Osteoblast (primary cell): ENCODE data around the gene NRCAM. TPM values are rescaled to one million over a fixed set of nuclear protein-coding genes. Genes with fewer than 3 reads are reported as not detected.

Source experiments
- DNase-seq: peaks from one replicate; pipeline ENCODE4 v3.0.0; 2011; ENCODE audit warnings: low spot score, mixed read lengths; ENCODE audit not compliant: insufficient read length; ENCODE audit errors: missing footprints
- H2AFZ ChIP-seq: 2 replicates; pipeline ENCODE4 v1.6.0; 2011; ENCODE audit warnings: mild to moderate bottlenecking, low read length
- H3K27ac ChIP-seq: 2 replicates; pipeline ENCODE4 v1.5.1; 2011; ENCODE audit warnings: mild to moderate bottlenecking, low read depth, low read length, moderate library complexity
- H3K27me3 ChIP-seq: 2 replicates; pipeline ENCODE4 v1.6.0; 2012; ENCODE audit warnings: mild to moderate bottlenecking, control low read depth, inconsistent platforms, low read length, moderate library complexity; ENCODE audit not compliant: insufficient read depth
- H3K36me3 ChIP-seq: 2 replicates; pipeline ENCODE4 v1.5.1; 2011; ENCODE audit warnings: mild to moderate bottlenecking, low read length, control low read depth, moderate library complexity; ENCODE audit not compliant: insufficient read depth
- H3K4me1 ChIP-seq: 2 replicates; pipeline ENCODE4 v1.5.1; 2011; ENCODE audit warnings: mild to moderate bottlenecking, low read length, control low read depth, moderate library complexity; ENCODE audit not compliant: insufficient read depth
- H3K4me2 ChIP-seq: 2 replicates; pipeline ENCODE4 v1.6.0; 2011; ENCODE audit warnings: mild to moderate bottlenecking, low read length; ENCODE audit not compliant: insufficient read depth
- H3K4me3 ChIP-seq: fragments of 200-600 bp; sonication (generic); 3 replicates; pipeline ENCODE4 v1.5.1; 2012; ENCODE audit warnings: mild to moderate bottlenecking, low read length, inconsistent platforms; ENCODE audit not compliant: insufficient read depth
- H3K79me2 ChIP-seq: 2 replicates; pipeline ENCODE4 v1.6.0; 2012; ENCODE audit warnings: mild to moderate bottlenecking, low read length, control low read depth, inconsistent platforms; ENCODE audit not compliant: insufficient read depth
- H3K9me3 ChIP-seq: 2 replicates; pipeline ENCODE4 v1.5.1; 2011; ENCODE audit warnings: low read depth, low read length, control low read depth
- H4K20me1 ChIP-seq: 2 replicates; pipeline ENCODE4 v1.6.0; 2012; ENCODE audit warnings: mild to moderate bottlenecking, low read length, control low read depth; ENCODE audit not compliant: insufficient read depth
- CTCF ChIP-seq: IDR thresholded peaks from 2 replicates; pipeline ENCODE4 v1.5.1; 2011; ENCODE audit warnings: mild to moderate bottlenecking, low read depth, low read length, moderate library complexity; ENCODE audit errors: extremely low read depth
- total RNA-seq: library from RNA; depleted of rRNA; stranded (reverse); fragments of >200 nt; gene quantifications from 2 replicates; pipeline ENCODE4 v1.2.3, GENCODE V29; 2012

Gene NRCAM
- total RNA-seq, 1 donor = 2.2 TPM

GRCh38 chr7:108200326-108200725 lies 255.9 kb downstream of the NRCAM start:
- H3K36me3 ChIP-seq = no peaks in the 10 kb centered on the region
- no peak for TF ChIP-seq CTCF

GRCh38 chr7:108197371-108198091 lies 258.7 kb downstream of the NRCAM start:
- no peak overlapping the region for H3K27ac ChIP-seq
- H3K79me2 ChIP-seq = no peaks in the 10 kb centered on the region
- no peak overlapping the region for H3K4me3 ChIP-seq
- no peak overlapping the region for H3K4me2 ChIP-seq
- no peaks in the 10 kb centered on the region for H3K27me3 ChIP-seq
- no peak for DNase-seq
- no peaks in the 10 kb centered on the region for H3K9me3 ChIP-seq
- TF ChIP-seq CTCF = no peak
- H3K4me1 ChIP-seq = peaks cover 3% of the 10 kb centered on the region
- H2AFZ ChIP-seq = no peak overlapping the region
- H3K36me3 ChIP-seq = no peaks in the 10 kb centered on the region
- H4K20me1 ChIP-seq = no peaks in the 10 kb centered on the region

More at GRCh38 chr7:108200326-108200725, 255.9 kb downstream of the NRCAM start:
- H3K79me2 ChIP-seq = no peaks in the 10 kb centered on the region
- peaks cover 3% of the 10 kb centered on the region for H3K4me1 ChIP-seq
- H3K9me3 ChIP-seq = no peaks in the 10 kb centered on the region
- DNase-seq = no peak
- no peaks in the 10 kb centered on the region for H4K20me1 ChIP-seq
- no peaks in the 10 kb centered on the region for H3K27me3 ChIP-seq
- no peak overlapping the region for H3K4me2 ChIP-seq
- H3K4me3 ChIP-seq = no peak overlapping the region
- no peak overlapping the region for H2AFZ ChIP-seq
- H3K27ac ChIP-seq = no peak overlapping the region

GRCh38 chr7:108196004-108196403 lies 260.2 kb downstream of the NRCAM start:
- TF ChIP-seq CTCF = no peak
- H4K20me1 ChIP-seq = no peaks in the 10 kb centered on the region

GRCh38 chr7:108193594-108194498 lies 262.4 kb downstream of the NRCAM start:
- Histone ChIP-seq H3K79me2 (no peaks in the 10 kb centered on the region), H4K20me1 (no peaks in the 10 kb centered on the region), H2AFZ (no peak overlapping the region), H3K9me3 (no peaks in the 10 kb centered on the region), H3K36me3 (no peaks in the 10 kb centered on the region), H3K27ac (no peak overlapping the region), H3K27me3 (no peaks in the 10 kb centered on the region), H3K4me3 (no peak overlapping the region), H3K4me2 (no peak overlapping the region), H3K4me1 (peaks cover 11% of the 10 kb centered on the region)
- DNase-seq = no peak
- TF ChIP-seq CTCF = no peak

More at GRCh38 chr7:108196004-108196403, 260.2 kb downstream of the NRCAM start:
- H2AFZ ChIP-seq = no peak overlapping the region
- no peaks in the 10 kb centered on the region for H3K9me3 ChIP-seq
- DNase-seq = peak; percentile 74
- peaks cover 6% of the 10 kb centered on the region for H3K4me1 ChIP-seq
- H3K79me2 ChIP-seq = no peaks in the 10 kb centered on the region
- no peak overlapping the region for H3K4me2 ChIP-seq
- H3K4me3 ChIP-seq = no peak overlapping the region
- no peaks in the 10 kb centered on the region for H3K27me3 ChIP-seq
- H3K36me3 ChIP-seq = no peaks in the 10 kb centered on the region
- no peak overlapping the region for H3K27ac ChIP-seq
